PC-9 (cell line): ENCODE results near the gene ARHGAP42. TPM values are rescaled to one million over a fixed set of nuclear protein-coding genes. Genes with fewer than 3 reads are reported as not detected.

Experiments used
- BruUV-seq: library from RNA; stranded (reverse); fragments of 400-500 nt; replicated peaks from 2 replicates; lab custom pipeline; 2021; lab: Mats Ljungman, UMichigan
- CTCF ChIA-PET: fragments of 300-600 bp; sonication (Branson Sonifier 250); formaldehyde crosslinking; loops from one replicate; lab custom pipeline; 2022; ENCODE audit warnings: antibody characterized with exemption; lab: Charles Lee
- POLR2A ChIA-PET: fragments of 300-600 bp; sonication (Branson Sonifier 250); formaldehyde crosslinking; loops from one replicate; lab custom pipeline; 2022; ENCODE audit warnings: antibody characterized with exemption; ENCODE audit not compliant: unreplicated experiment; lab: Charles Lee
- DNase-seq, 2 experiments: peaks; one replicate each; pipeline versions ENCODE4 v3.0.0 to v3.0.0-alpha.2; 2015 to 2022; ENCODE audit warnings: mixed read lengths in 1 of 2
- H2AFZ ChIP-seq: fragments of 200-600 bp; sonication (generic); 2 replicates; pipeline ENCODE4 v1.8.1; 2017; ENCODE audit warnings: antibody characterized with exemption
- H3F3A ChIP-seq: fragments of 200-600 bp; sonication (generic); 2 replicates; pipeline ENCODE4 v1.8.1; 2017; ENCODE audit warnings: antibody characterized with exemption, mild to moderate bottlenecking, low read depth; ENCODE audit not compliant: insufficient read depth
- H3K27ac ChIP-seq: fragments of 200-600 bp; sonication (generic); 2 replicates; pipeline ENCODE4 v1.6.1; 2016; ENCODE audit warnings: mixed run types
- H3K27me3 ChIP-seq: fragments of 200-600 bp; sonication (generic); 2 replicates; pipeline ENCODE4 v1.6.1; 2016; ENCODE audit warnings: low read depth, mixed run types; ENCODE audit not compliant: insufficient read depth
- H3K36me3 ChIP-seq: fragments of 200-600 bp; sonication (generic); 2 replicates; pipeline ENCODE4 v1.6.1; 2016; ENCODE audit warnings: low read depth, mixed run types
- H3K4me1 ChIP-seq: fragments of 200-600 bp; sonication (generic); replicated peaks from 2 replicates; pipeline ENCODE4 v1.6.1; 2016; ENCODE audit warnings: mixed run types; ENCODE audit not compliant: insufficient read depth
- H3K4me2 ChIP-seq: fragments of 200-600 bp; sonication (generic); 2 replicates; pipeline ENCODE4 v1.6.1; 2017; ENCODE audit warnings: mixed run types
- H3K4me3 ChIP-seq: fragments of 200-600 bp; sonication (generic); 2 replicates; pipeline ENCODE4 v1.6.1; 2016; ENCODE audit warnings: mixed run types
- H3K79me2 ChIP-seq: fragments of 200-600 bp; sonication (generic); 2 replicates; pipeline ENCODE4 v1.6.1; 2017; ENCODE audit warnings: low read depth, mixed run types
- H3K9me2 ChIP-seq: fragments of 200-600 bp; sonication (generic); 2 replicates; pipeline ENCODE4 v1.8.1; 2017; ENCODE audit warnings: mild to moderate bottlenecking; ENCODE audit not compliant: insufficient read depth
- H3K9me3 ChIP-seq: fragments of 200-600 bp; sonication (generic); 2 replicates; pipeline ENCODE4 v1.8.1; 2016; ENCODE audit warnings: low read depth; ENCODE audit not compliant: insufficient read depth
- H4K20me1 ChIP-seq: fragments of 200-600 bp; sonication (generic); 2 replicates; pipeline ENCODE4 v1.8.1; 2017; ENCODE audit not compliant: insufficient read depth
- EZH2 ChIP-seq: fragments of 200-600 bp; sonication (generic); IDR thresholded peaks from 2 replicates; pipeline ENCODE4 v1.8.0; 2017; ENCODE audit warnings: antibody characterized with exemption, low read depth
- intact Hi-C: fragments of 100-400 bp; cut with micrococcal nuclease; formaldehyde crosslinking; loops from one replicate; pipeline ENCODE4 v1.10.0; 2022; ENCODE audit not compliant: unreplicated experiment
- total RNA-seq: library from RNA; stranded (reverse); gene quantifications from 2 replicates; pipeline ENCODE4 v1.2.3, GENCODE V29; 2021
- TF ChIP-seq, protein P1 (sequence below): fragments of 200-600 bp; sonication (generic); conservative IDR thresholded peaks from 2 replicates; pipeline ENCODE4 v1.6.1; 2017; ENCODE audit warnings: mixed run types, antibody characterized with exemption, mild to moderate bottlenecking, moderate library complexity

ARHGAP42 gene
- total RNA-seq, 1 experiment from 2014 or later, result 12.8 TPM

DNA sequence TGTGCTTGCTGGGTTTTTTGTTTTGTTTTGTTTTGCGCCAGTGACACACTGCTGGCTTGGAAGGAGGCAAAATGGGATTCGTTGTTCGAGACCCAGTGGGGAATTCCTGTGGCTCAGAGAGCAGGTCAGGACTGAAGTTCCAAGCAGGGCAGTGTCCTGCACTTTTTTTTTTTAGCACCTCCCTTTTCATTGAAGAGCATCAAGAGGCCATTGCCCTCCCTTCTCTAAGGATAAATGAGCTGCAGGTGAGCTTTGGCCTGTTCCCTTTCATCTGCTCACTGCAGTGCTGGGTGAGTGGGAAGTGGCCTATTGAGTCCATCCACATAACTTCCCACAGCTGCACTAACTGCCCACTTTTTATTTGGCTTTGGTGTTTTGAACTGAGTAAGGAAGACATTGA, 87.8 kb downstream of the ARHGAP42 start:
- intact Hi-C loops, result no loop called here
- peak overlapping the region; percentile 98 for H3K27ac ChIP-seq

DNA sequence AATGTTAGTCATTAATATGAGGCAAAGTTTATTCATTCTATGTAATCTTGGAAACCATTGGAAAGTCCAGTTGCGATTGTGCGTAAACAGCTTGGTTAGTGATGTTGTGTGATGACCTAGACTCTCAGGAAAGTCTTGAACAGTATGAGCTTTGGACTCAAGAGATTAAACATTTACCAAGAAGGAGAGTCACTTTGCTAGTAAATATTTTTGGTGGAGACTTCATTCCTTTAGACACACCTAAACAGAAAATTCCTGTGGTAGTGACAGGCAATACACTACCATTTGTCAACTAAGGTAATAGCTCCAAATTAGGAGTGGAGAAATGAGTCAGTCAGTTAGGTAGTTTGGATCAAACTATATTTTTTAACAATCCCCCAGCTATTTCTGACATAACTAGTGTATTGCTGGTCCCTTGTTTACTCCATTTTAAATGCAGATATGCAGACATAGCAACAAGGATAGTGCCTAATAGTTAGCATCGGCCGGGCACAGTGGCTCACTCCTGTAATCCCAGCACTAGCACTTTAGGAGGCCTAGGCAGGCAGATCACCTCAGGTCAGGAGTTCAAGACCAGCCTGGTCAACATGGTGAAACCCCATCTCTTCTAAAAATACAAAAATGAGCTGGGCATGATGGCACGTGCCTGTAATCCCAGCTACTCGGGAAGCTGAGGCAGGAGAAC, 89.3 kb downstream of the ARHGAP42 start:
- Histone ChIP-seq H3K4me2 (peak overlapping the region; percentile 67), H3K4me3 (peak overlapping the region; percentile 0; the same call in 1 of the 2 replicates)

More for the DNA sequence above, 87.8 kb downstream of the ARHGAP42 start:
- Histone ChIP-seq H3K4me1 (peaks cover 44% of the 10 kb centered on the region), H3F3A (peaks cover 39% of the 10 kb centered on the region), H3K79me2 (no peaks in the 10 kb centered on the region), H3K27me3 (no peaks in the 10 kb centered on the region), H3K36me3 (peaks cover 5% of the 10 kb centered on the region; the same call in 1 of the 2 replicates), H3K9me2 (no peaks in the 10 kb centered on the region), H2AFZ (no peak overlapping the region), H3K4me2 (no peak overlapping the region), H3K4me3 (no peak overlapping the region), H4K20me1 (no peaks in the 10 kb centered on the region), H3K9me3 (no peaks in the 10 kb centered on the region)
- no peak for DNase-seq
- TF ChIP-seq, protein P1, sequence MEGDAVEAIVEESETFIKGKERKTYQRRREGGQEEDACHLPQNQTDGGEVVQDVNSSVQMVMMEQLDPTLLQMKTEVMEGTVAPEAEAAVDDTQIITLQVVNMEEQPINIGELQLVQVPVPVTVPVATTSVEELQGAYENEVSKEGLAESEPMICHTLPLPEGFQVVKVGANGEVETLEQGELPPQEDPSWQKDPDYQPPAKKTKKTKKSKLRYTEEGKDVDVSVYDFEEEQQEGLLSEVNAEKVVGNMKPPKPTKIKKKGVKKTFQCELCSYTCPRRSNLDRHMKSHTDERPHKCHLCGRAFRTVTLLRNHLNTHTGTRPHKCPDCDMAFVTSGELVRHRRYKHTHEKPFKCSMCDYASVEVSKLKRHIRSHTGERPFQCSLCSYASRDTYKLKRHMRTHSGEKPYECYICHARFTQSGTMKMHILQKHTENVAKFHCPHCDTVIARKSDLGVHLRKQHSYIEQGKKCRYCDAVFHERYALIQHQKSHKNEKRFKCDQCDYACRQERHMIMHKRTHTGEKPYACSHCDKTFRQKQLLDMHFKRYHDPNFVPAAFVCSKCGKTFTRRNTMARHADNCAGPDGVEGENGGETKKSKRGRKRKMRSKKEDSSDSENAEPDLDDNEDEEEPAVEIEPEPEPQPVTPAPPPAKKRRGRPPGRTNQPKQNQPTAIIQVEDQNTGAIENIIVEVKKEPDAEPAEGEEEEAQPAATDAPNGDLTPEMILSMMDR, result no peak
- no peak for TF ChIP-seq EZH2
- no TSS peak for BruUV-seq
- CTCF ChIA-PET, result no interaction called here
- POLR2A ChIA-PET, result interaction anchor here (1.9 kb wide), 1 partner anchor 86 kb away, joined by 13 read pairs; no protein-coding TSS in a partner anchor

DNA sequence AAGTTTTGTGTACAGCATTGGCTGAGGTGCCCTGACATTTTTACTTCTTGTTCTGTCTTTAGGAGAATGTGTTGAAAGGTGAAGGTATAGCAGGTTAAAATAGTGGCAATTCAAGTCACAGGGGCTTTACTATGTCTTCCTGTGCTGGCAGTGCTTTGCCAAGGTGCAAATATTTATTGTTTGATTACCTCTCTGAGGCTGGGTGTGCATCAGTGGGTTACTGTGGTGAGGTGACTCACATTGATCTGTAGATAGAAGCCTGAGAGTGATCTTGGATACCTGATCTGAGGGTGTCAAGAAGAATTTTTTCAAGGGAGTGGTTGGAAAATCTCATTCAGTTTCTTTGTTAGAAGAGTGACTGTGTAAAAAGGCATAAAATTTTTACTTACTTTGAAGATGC, 90.0 kb downstream of the ARHGAP42 start:
- Histone ChIP-seq H3K9me2 (no peaks in the 10 kb centered on the region), H4K20me1 (no peaks in the 10 kb centered on the region), H3K9me3 (no peaks in the 10 kb centered on the region), H2AFZ (no peak overlapping the region), H3K4me2 (peak overlapping the region; percentile 67), H3K27ac (peak overlapping the region; percentile 98), H3K4me3 (peak overlapping the region; percentile 0; the same call in 1 of the 2 replicates), H3K79me2 (no peaks in the 10 kb centered on the region), H3F3A (peaks cover 39% of the 10 kb centered on the region), H3K36me3 (peaks cover 5% of the 10 kb centered on the region; the same call in 1 of the 2 replicates), H3K27me3 (no peaks in the 10 kb centered on the region), H3K4me1 (peaks cover 44% of the 10 kb centered on the region)
- intact Hi-C loops, result loop anchor here (1.0 to 2.0 kb wide), 5 partner anchors 24 to 84 kb away; no protein-coding TSS in a partner anchor
- ChIA-PET POLR2A (interaction anchor here (0.6 to 1.7 kb wide), 3 partner anchors 51 to 198 kb away, joined by 7 to 24 read pairs (median 22); no protein-coding TSS in a partner anchor), CTCF (interaction anchor here (0.6 to 2.4 kb wide), 6 partner anchors 51 to 1889 kb away, joined by 3 to 10 read pairs (median 4); no protein-coding TSS in a partner anchor)
- TF ChIP-seq, protein P1, result no peak
- TF ChIP-seq EZH2, result no peak
- no TSS peak for BruUV-seq
- peak; percentile 64 to 100 for DNase-seq

More for the DNA sequence above, 89.3 kb downstream of the ARHGAP42 start:
- Histone ChIP-seq H3K9me3 (no peaks in the 10 kb centered on the region), H4K20me1 (no peaks in the 10 kb centered on the region), H3K36me3 (peaks cover 5% of the 10 kb centered on the region; the same call in 1 of the 2 replicates), H3F3A (peaks cover 39% of the 10 kb centered on the region), H3K79me2 (no peaks in the 10 kb centered on the region), H2AFZ (no peak overlapping the region), H3K4me1 (peaks cover 44% of the 10 kb centered on the region), H3K9me2 (no peaks in the 10 kb centered on the region), H3K27me3 (no peaks in the 10 kb centered on the region), H3K27ac (peak overlapping the region; percentile 98)
- no TSS peak for BruUV-seq
- peak; percentile 40 to 100 for DNase-seq
- TF ChIP-seq EZH2, result no peak
- TF ChIP-seq, protein P1, result no peak
- ChIA-PET POLR2A (interaction anchor here (0.5 to 1.9 kb wide), 15 partner anchors 16 to 197 kb away, joined by 3 to 24 read pairs (median 10); no protein-coding TSS in a partner anchor), CTCF (interaction anchor here (1.0 to 2.4 kb wide), 9 partner anchors 23 to 200 kb away, joined by 3 to 10 read pairs (median 4); no protein-coding TSS in a partner anchor)
- intact Hi-C loops, result loop anchor here (1.0 to 2.0 kb wide), 6 partner anchors 24 to 197 kb away; partner anchors contain the start of gene ARHGAP42
